HG02885 (cell line): Measurements from ENCODE around the gene ZRANB3.
"Not testable (repeated sequence)": the region's sequence is repeated elsewhere in the genome, so short reads cannot be mapped to it uniquely, and the experiment has no call there.

Experiments used
- ATAC-seq: cut with Tn5 transposase; IDR thresholded peaks from one replicate; pipeline ENCODE4 v1.9.1; 2021; ENCODE audit warnings: mild to moderate bottlenecking; ENCODE audit not compliant: unreplicated experiment, poor library complexity

ZRANB3 gene

GRCh38 chr2:135494503-135494902 is 36.5 kb downstream of the ZRANB3 start:
- ATAC-seq = no peak

- ATAC-seq = no peak
Observed at GRCh38 chr2:135490376-135490775, 40.6 kb downstream of the ZRANB3 start.

GRCh38 chr2:135485441-135485840 is 45.6 kb downstream of the ZRANB3 start:
- ATAC-seq = no peak

GRCh38 chr2:135475128-135475527 is 55.9 kb downstream of the ZRANB3 start:
- ATAC-seq = no peak

GRCh38 chr2:135473567-135473966 is 57.5 kb downstream of the ZRANB3 start:
- ATAC-seq = peak; percentile 43

GRCh38 chr2:135471106-135471505 is 59.9 kb downstream of the ZRANB3 start:
- ATAC-seq = no peak

GRCh38 chr2:135457279-135457678 is 73.7 kb downstream of the ZRANB3 start:
- no peak for ATAC-seq

- no peak for ATAC-seq
Observed at GRCh38 chr2:135456835-135457234, 74.2 kb downstream of the ZRANB3 start.

GRCh38 chr2:135456431-135456830 is 74.6 kb downstream of the ZRANB3 start:
- ATAC-seq = no peak

- no peak for ATAC-seq
Observed at GRCh38 chr2:135454608-135455007, 76.4 kb downstream of the ZRANB3 start.

GRCh38 chr2:135453027-135453426 is 78.0 kb downstream of the ZRANB3 start:
- ATAC-seq = not testable (repeated sequence)

- ATAC-seq = no peak
Observed at GRCh38 chr2:135451966-135452365, 79.1 kb downstream of the ZRANB3 start.

GRCh38 chr2:135443013-135443412 is 88.0 kb downstream of the ZRANB3 start:
- not testable (repeated sequence) for ATAC-seq

- not testable (repeated sequence) for ATAC-seq
Observed at GRCh38 chr2:135435155-135435554, 95.9 kb downstream of the ZRANB3 start.

- ATAC-seq = no peak
Observed at GRCh38 chr2:135424849-135425248, 106.2 kb downstream of the ZRANB3 start.

GRCh38 chr2:135422898-135423297 is 108.1 kb downstream of the ZRANB3 start:
- ATAC-seq = no peak

GRCh38 chr2:135411646-135412045 is 119.4 kb downstream of the ZRANB3 start:
- ATAC-seq = no peak

- ATAC-seq = no peak
Observed at GRCh38 chr2:135409436-135409835, 121.6 kb downstream of the ZRANB3 start.

- not testable (repeated sequence) for ATAC-seq
Observed at GRCh38 chr2:135396259-135396658, 134.8 kb downstream of the ZRANB3 start.

GRCh38 chr2:135386993-135387392 is 144.0 kb downstream of the ZRANB3 start:
- no peak for ATAC-seq

- no peak for ATAC-seq
Observed at GRCh38 chr2:135378591-135378990, 152.4 kb downstream of the ZRANB3 start.

GRCh38 chr2:135373702-135374101 is 157.3 kb downstream of the ZRANB3 start:
- no peak for ATAC-seq

GRCh38 chr2:135349941-135350340 is 181.1 kb downstream of the ZRANB3 start:
- ATAC-seq = no peak
